ENCODE measurements around the gene SYT1.

SYT1 gene

GRCh38 chr12:79454338-79454843 lies 589.8 kb downstream of the SYT1 start:
- no peak for DNase-seq

GRCh38 chr12:79455286-79455685 lies 590.7 kb downstream of the SYT1 start:
- no peak for DNase-seq

- no peak for DNase-seq
Measured at GRCh38 chr12:79482323-79482722, 617.7 kb downstream of the SYT1 start.

GRCh38 chr12:79482921-79483320 lies 618.3 kb downstream of the SYT1 start:
- DNase-seq, result no peak

- DNase-seq, result no peak
Measured at GRCh38 chr12:79486154-79486553, 621.6 kb downstream of the SYT1 start.

GRCh38 chr12:79487386-79488110 lies 623.0 kb downstream of the SYT1 start:
- DNase-seq, result no peak
